GM12878 (cell line): ENCODE data around the gene CFAP52. TPM values are rescaled to one million over a fixed set of nuclear protein-coding genes. Genes with fewer than 3 reads are reported as not detected.
"Not testable (repeated sequence)": the region's sequence is repeated elsewhere in the genome, so short reads cannot be mapped to it uniquely, and the experiment has no call there.

Source experiments
- ATAC-seq: fragments of 200-7000 bp; cut with Tn5 transposase; 3 replicates; pipeline ENCODE4 v1.9.1; 2020; ENCODE audit warnings: mild to moderate bottlenecking, moderate library complexity
- BruUV-seq: library from RNA; stranded (reverse); fragments of 400-500 nt; replicated peaks from 2 replicates; lab custom pipeline; 2021; lab: Mats Ljungman, UMichigan
- CTCF ChIA-PET: fragments of 300-600 bp; sonication (Branson Sonifier 250); formaldehyde crosslinking; extraction: SDS; loops from one replicate; lab custom pipeline; 2021; ENCODE audit warnings: inconsistent platforms; lab: Yijun Ruan, JAX
- POLR2A ChIA-PET: fragments of 350-600 bp; formaldehyde crosslinking; extraction: SDS; loops from one replicate; lab custom pipeline; 2021; ENCODE audit warnings: inconsistent platforms; lab: Charles Lee
- RAD21 ChIA-PET: fragments of 300-600 bp; sonication (Branson Sonifier 250); formaldehyde crosslinking; loops from one replicate; lab custom pipeline; 2023; ENCODE audit warnings: antibody characterized with exemption; ENCODE audit not compliant: unreplicated experiment; lab: Charles Lee
- SMC1A ChIA-PET: fragments of 300-600 bp; sonication (Branson Sonifier 250); formaldehyde crosslinking; loops from one replicate; lab custom pipeline; 2023; ENCODE audit not compliant: unreplicated experiment, uncharacterized antibody; lab: Charles Lee
- DNase-seq: peaks from one replicate; pipeline ENCODE4 v3.0.0-alpha.2; 2011; ENCODE audit warnings: low read depth, low spot score
- FAIRE-seq: peaks from 3 replicates; lab custom pipeline; 2011; peaks lifted over from hg19 to GRCh38; lab: Jason Lieb, UNC
- H2AFZ ChIP-seq: 2 replicates; pipeline ENCODE4 v1.6.0; 2011; ENCODE audit warnings: low read depth, low read length, control low read depth; ENCODE audit not compliant: control insufficient read depth
- H3K27ac ChIP-seq: 2 replicates; pipeline ENCODE4 v1.5.1; 2011; ENCODE audit warnings: control low read depth; ENCODE audit not compliant: control insufficient read depth, insufficient read depth
- H3K27me3 ChIP-seq, 2 experiments: replicated peaks in 1 of 2; 2 replicates each; pipeline versions ENCODE4 v1.6.0 to v1.6.1; 2011; ENCODE audit warnings: low read length in 1 of 2; ENCODE audit not compliant: control insufficient read depth in 2 of 2, insufficient read depth in 2 of 2
- H3K36me3 ChIP-seq, 2 experiments: 2 replicates each; pipeline ENCODE4 v1.5.1; 2011; ENCODE audit warnings: low read length in 1 of 2; ENCODE audit not compliant: control insufficient read depth in 2 of 2, insufficient read depth in 2 of 2
- H3K4me1 ChIP-seq: 2 replicates; pipeline ENCODE4 v1.6.1; 2011; ENCODE audit warnings: mild to moderate bottlenecking, low read length, moderate library complexity, mixed read lengths; ENCODE audit not compliant: control insufficient read depth, insufficient read depth
- H3K4me2 ChIP-seq: 2 replicates; pipeline ENCODE4 v1.6.0; 2011; ENCODE audit warnings: control low read depth; ENCODE audit not compliant: control insufficient read depth, insufficient read depth
- H3K4me3 ChIP-seq: fragments of 200-600 bp; sonication (generic); 2 replicates; pipeline ENCODE4 v1.5.1; 2016
- H3K79me2 ChIP-seq: 2 replicates; pipeline ENCODE4 v1.6.0; 2011; ENCODE audit warnings: low read length; ENCODE audit not compliant: control insufficient read depth, insufficient read depth
- H3K9ac ChIP-seq: 2 replicates; pipeline ENCODE4 v1.8.0; 2011; ENCODE audit warnings: low read length, control low read depth, mixed read lengths; ENCODE audit not compliant: control insufficient read depth, insufficient read depth
- H3K9me3 ChIP-seq: replicated peaks from 3 replicates; pipeline ENCODE4 v1.5.1; 2011; ENCODE audit warnings: mild to moderate bottlenecking, low read length; ENCODE audit not compliant: control insufficient read depth, insufficient read depth
- H4K20me1 ChIP-seq: 2 replicates; pipeline ENCODE4 v1.6.0; 2011; ENCODE audit not compliant: control insufficient read depth, insufficient read depth
- CTCF ChIP-seq, 3 experiments: IDR thresholded peaks in 2 of 3; conservative IDR thresholded peaks in 1 of 3; 2 replicates each; pipeline ENCODE4 v1.5.1; 2011; ENCODE audit warnings: low read depth in 3 of 3, low read length in 3 of 3, mild to moderate bottlenecking in 3 of 3, control low read depth in 2 of 3, moderate library complexity in 2 of 3, inconsistent platforms in 1 of 3, mixed read lengths in 1 of 3; ENCODE audit not compliant: control insufficient read depth in 2 of 3, insufficient read depth in 1 of 3; ENCODE audit errors: extremely low read depth in 1 of 3
- ESRRA ChIP-seq: IDR thresholded peaks from 2 replicates; pipeline ENCODE4 v1.6.1; 2012; ENCODE audit warnings: mild to moderate bottlenecking, low read length, improper control_type of control experiment
- HDAC6 ChIP-seq: fragments of 200-600 bp; sonication (generic); IDR thresholded peaks from one replicate; pipeline ENCODE4 v1.8.0; 2017; ENCODE audit warnings: antibody characterized with exemption; ENCODE audit not compliant: unreplicated experiment
- HSF1 ChIP-seq: fragments of 150-350 bp; IDR thresholded peaks from 2 replicates; pipeline ENCODE4 v1.6.1; 2014; ENCODE audit warnings: mild to moderate bottlenecking, low read depth, low read length
- MTA2 ChIP-seq: fragments of 450-650 bp; IDR thresholded peaks from 2 replicates; pipeline ENCODE4 v1.6.1; 2016; ENCODE audit warnings: low read depth, mild to moderate bottlenecking, moderate library complexity
- whole genome bisulfite sequencing: methylation state at CpG from one replicate; pipeline ENCODE4 v1.1.6; 2016; ENCODE audit warnings: low lambda C conversion rate; ENCODE audit not compliant: insufficient replicate concordance, insufficient coverage; ENCODE audit errors: missing lambda C conversion rate; 5-methylcytosine and 5-hydroxymethylcytosine counted together
- in situ Hi-C: fragments of 300-500 bp; cut with MboI; formaldehyde crosslinking; loops from 9 replicates; pipeline ENCODE4 v1.14.3; 2018; ENCODE audit warnings: mixed read lengths
- intact Hi-C: fragments of 100-400 bp; cut with micrococcal nuclease; formaldehyde crosslinking; loops from one replicate; pipeline ENCODE4 v1.14.2; 2022; ENCODE audit not compliant: unreplicated experiment
- polyA plus RNA-seq, 11 experiments: library from polyadenylated mRNA; depleted of rRNA in 4 of 11; unstranded in 6 of 11; stranded (reverse) in 5 of 11; fragments of >200 nt; fragmentation: Nextera tagmentation in 4 of 11; fragmentation: Illumina TruSeq in 1 of 11; extraction: Ambion mirVana in 4 of 11; extraction: Trizol in 1 of 11; gene quantifications; 1 replicate in 1 of 11; 2 replicates in 10 of 11; pipeline versions ENCODE4 v1.2.1 to v1.2.3, GENCODE V29; 2011 to 2016; ENCODE audit warnings: inconsistent platforms in 2 of 11, missing spikeins in 2 of 11, low read depth in 1 of 11
- total RNA-seq, 4 experiments: library from RNA; depleted of rRNA in 3 of 4; stranded (reverse); fragments of >200 nt in 3 of 4; fragmentation: Illumina TruSeq in 1 of 4; extraction: Trizol in 1 of 4; gene quantifications; 2 replicates each; pipeline versions ENCODE4 v1.2.1 to v1.2.3, GENCODE V29; 2013 to 2021

Gene CFAP52
- total and polyA plus RNA-seq, 10 of the 15 experiments (the other 5 are each of a cell fraction or from before 2014, with no cell fraction given) = 0.05 to 0.14 TPM; not detected in 8

GRCh38 chr17:9594065-9594464, 17.6 kb downstream of the CFAP52 start (continued):
- TF ChIP-seq CTCF (IDR thresholded peaks at IDR 0.05 in 2 of 3, conservative IDR thresholded peaks at IDR 0.05 in 1 of 3; ENCODE audit: control insufficient read depth in 2 of 3, extremely low read depth in 1 of 3, insufficient read depth in 1 of 3, low read depth in 3 of 3, low read length in 3 of 3) (no peak), HDAC6 (no peak), ESRRA (no peak), HSF1 (no peak), MTA2 (no peak)

GRCh38 chr17:9597638-9598037, 21.2 kb downstream of the CFAP52 start:
- H3K4me1 ChIP-seq, H3K79me2 ChIP-seq, intact Hi-C loops, ATAC-seq, H2AFZ ChIP-seq, CTCF ChIA-PET, H3K27ac ChIP-seq, in situ Hi-C loops, SMC1A ChIA-PET, H3K9ac ChIP-seq, H3K4me2 ChIP-seq, H3K9me3 ChIP-seq, H3K27me3 ChIP-seq, RAD21 ChIA-PET, BruUV-seq, H4K20me1 ChIP-seq, FAIRE-seq, DNase-seq, H3K36me3 ChIP-seq, H3K4me3 ChIP-seq, POLR2A ChIA-PET: not testable (repeated sequence)
- WGBS = 52% methylated on average over 5 of the region's 5 CpGs
